MM.1S (cell line): ENCODE results near the gene SAMD8.

Experiments used
- DNase-seq: peaks from one replicate; pipeline ENCODE4 v3.0.0-alpha.2; 2015
- H2AFZ ChIP-seq: fragments of 300-600 bp; sonication (generic); 2 replicates; pipeline ENCODE4 v1.6.0; 2016; ENCODE audit warnings: antibody characterized with exemption, low read length
- H3F3A ChIP-seq: fragments of 300-600 bp; sonication (generic); 2 replicates; pipeline ENCODE4 v1.6.1; 2016; ENCODE audit warnings: mild to moderate bottlenecking, antibody characterized with exemption, low read length, moderate library complexity, mixed read lengths; ENCODE audit not compliant: insufficient read depth
- H3K27ac ChIP-seq: fragments of 300-600 bp; sonication (generic); 2 replicates; pipeline ENCODE4 v1.5.1; 2016; ENCODE audit warnings: mild to moderate bottlenecking, low read length
- H3K27me3 ChIP-seq: fragments of 300-600 bp; sonication (generic); replicated peaks from 2 replicates; pipeline ENCODE4 v1.6.0; 2016; ENCODE audit warnings: low read length; ENCODE audit not compliant: insufficient read depth
- H3K36me3 ChIP-seq: fragments of 300-600 bp; sonication (generic); replicated peaks from 2 replicates; pipeline ENCODE4 v1.6.1; 2016; ENCODE audit warnings: mild to moderate bottlenecking, low read length, mixed read lengths; ENCODE audit not compliant: insufficient read depth
- H3K4me1 ChIP-seq: fragments of 300-600 bp; sonication (generic); 2 replicates; pipeline ENCODE4 v1.6.1; 2016; ENCODE audit warnings: low read length, mixed read lengths
- H3K4me2 ChIP-seq: fragments of 300-600 bp; sonication (generic); 2 replicates; pipeline ENCODE4 v1.6.0; 2016; ENCODE audit warnings: low read depth, low read length
- H3K4me3 ChIP-seq: fragments of 300-600 bp; sonication (generic); 2 replicates; pipeline ENCODE4 v1.5.1; 2016; ENCODE audit warnings: low read length, mixed read lengths
- H3K79me2 ChIP-seq: fragments of 300-600 bp; sonication (generic); 2 replicates; pipeline ENCODE4 v1.6.1; 2016; ENCODE audit warnings: mixed run types, low read length, mixed read lengths
- H3K9ac ChIP-seq: fragments of 300-600 bp; sonication (generic); 2 replicates; pipeline ENCODE4 v1.6.1; 2016; ENCODE audit warnings: low read length, mixed read lengths
- H3K9me2 ChIP-seq: fragments of 300-600 bp; sonication (generic); replicated peaks from 2 replicates; pipeline ENCODE4 v1.6.1; 2016; ENCODE audit warnings: mild to moderate bottlenecking, low read length, mixed read lengths; ENCODE audit not compliant: insufficient read depth
- H3K9me3 ChIP-seq: fragments of 300-600 bp; sonication (generic); replicated peaks from 2 replicates; pipeline ENCODE4 v1.6.1; 2016; ENCODE audit warnings: mild to moderate bottlenecking, low read length, mixed read lengths; ENCODE audit not compliant: insufficient read depth
- H4K20me1 ChIP-seq: fragments of 300-600 bp; sonication (generic); 2 replicates; pipeline ENCODE4 v1.6.1; 2016; ENCODE audit warnings: mild to moderate bottlenecking, low read length, moderate library complexity, mixed read lengths; ENCODE audit not compliant: insufficient read depth
- EZH2 ChIP-seq: fragments of 300-600 bp; sonication (generic); optimal IDR thresholded peaks from 2 replicates; pipeline ENCODE3; 2017; ENCODE audit warnings: low read depth, mild to moderate bottlenecking, antibody characterized with exemption, low read length, mixed read lengths
- EZH2phosphoT487 ChIP-seq: fragments of 300-600 bp; sonication (generic); IDR thresholded peaks from 2 replicates; pipeline ENCODE4 v1.6.1; 2018; ENCODE audit warnings: antibody characterized with exemption, low read length
- TF ChIP-seq, protein P1 (sequence below): fragments of 300-600 bp; sonication (generic); IDR thresholded peaks from 2 replicates; pipeline ENCODE4 v1.5.1; 2016; ENCODE audit warnings: antibody characterized with exemption, low read length, mixed read lengths

SAMD8 gene

DNA sequence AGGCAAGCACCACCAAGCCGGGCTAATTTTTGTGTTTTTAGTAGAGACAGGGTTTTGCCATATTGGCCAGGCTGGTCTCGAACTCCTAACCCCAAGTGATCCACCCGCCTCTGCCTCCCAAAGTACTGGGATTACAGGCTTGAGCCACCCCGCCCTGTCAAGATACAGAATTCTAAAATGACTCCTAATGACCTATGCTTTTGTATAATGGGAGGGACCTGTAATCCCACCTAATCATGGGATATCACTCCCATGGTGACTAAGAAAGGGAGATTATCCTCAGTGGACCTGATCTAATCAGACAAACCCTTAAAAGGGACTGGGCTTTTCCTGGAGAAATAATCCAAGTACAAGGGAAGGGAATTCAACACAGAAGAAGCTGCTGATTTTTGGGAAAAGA is 28.8 kb downstream of the SAMD8 start:
- Histone ChIP-seq H4K20me1 (no peaks in the 10 kb centered on the region), H3K27ac (no peak overlapping the region), H3K36me3 (no peaks in the 10 kb centered on the region), H3K9me3 (no peaks in the 10 kb centered on the region), H3K4me1 (no peaks in the 10 kb centered on the region), H3K9me2 (no peaks in the 10 kb centered on the region), H3K4me3 (no peak overlapping the region), H3K79me2 (peaks cover 6% of the 10 kb centered on the region; the same call in 1 of the 2 replicates), H3K9ac (no peak overlapping the region), H2AFZ (no peak overlapping the region), H3F3A (no peaks in the 10 kb centered on the region), H3K4me2 (no peak overlapping the region), H3K27me3 (no peaks in the 10 kb centered on the region)
- TF ChIP-seq EZH2 (no peak), EZH2phosphoT487 (no peak)
- TF ChIP-seq, protein P1, sequence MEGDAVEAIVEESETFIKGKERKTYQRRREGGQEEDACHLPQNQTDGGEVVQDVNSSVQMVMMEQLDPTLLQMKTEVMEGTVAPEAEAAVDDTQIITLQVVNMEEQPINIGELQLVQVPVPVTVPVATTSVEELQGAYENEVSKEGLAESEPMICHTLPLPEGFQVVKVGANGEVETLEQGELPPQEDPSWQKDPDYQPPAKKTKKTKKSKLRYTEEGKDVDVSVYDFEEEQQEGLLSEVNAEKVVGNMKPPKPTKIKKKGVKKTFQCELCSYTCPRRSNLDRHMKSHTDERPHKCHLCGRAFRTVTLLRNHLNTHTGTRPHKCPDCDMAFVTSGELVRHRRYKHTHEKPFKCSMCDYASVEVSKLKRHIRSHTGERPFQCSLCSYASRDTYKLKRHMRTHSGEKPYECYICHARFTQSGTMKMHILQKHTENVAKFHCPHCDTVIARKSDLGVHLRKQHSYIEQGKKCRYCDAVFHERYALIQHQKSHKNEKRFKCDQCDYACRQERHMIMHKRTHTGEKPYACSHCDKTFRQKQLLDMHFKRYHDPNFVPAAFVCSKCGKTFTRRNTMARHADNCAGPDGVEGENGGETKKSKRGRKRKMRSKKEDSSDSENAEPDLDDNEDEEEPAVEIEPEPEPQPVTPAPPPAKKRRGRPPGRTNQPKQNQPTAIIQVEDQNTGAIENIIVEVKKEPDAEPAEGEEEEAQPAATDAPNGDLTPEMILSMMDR: no peak
- DNase-seq: no peak

DNA sequence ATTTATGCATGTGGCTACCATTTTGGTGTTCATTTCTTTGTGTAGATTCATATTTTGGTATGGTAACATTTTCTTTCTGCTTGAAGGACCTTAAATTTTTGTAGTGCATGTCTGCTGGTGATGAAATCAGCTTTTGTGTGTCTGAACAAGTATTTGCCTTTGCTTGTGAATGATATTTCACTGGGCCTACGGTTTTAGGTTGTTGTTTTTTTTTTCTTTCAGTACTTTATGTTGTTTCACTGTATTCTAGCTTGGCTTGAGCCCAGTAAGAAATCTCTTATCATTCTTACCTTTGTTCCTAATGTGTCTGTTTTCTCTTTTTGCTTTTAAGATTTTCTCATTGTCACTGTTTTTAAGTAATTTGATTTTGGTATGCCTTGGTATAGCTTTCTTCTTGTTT is 31.9 kb downstream of the SAMD8 start:
- Histone ChIP-seq H3K4me2 (no peak overlapping the region), H4K20me1 (no peaks in the 10 kb centered on the region), H3K4me3 (no peak overlapping the region), H3F3A (no peaks in the 10 kb centered on the region), H3K9me3 (no peaks in the 10 kb centered on the region), H2AFZ (no peak overlapping the region), H3K9me2 (no peaks in the 10 kb centered on the region), H3K4me1 (no peaks in the 10 kb centered on the region), H3K27ac (no peak overlapping the region), H3K9ac (no peak overlapping the region), H3K36me3 (no peaks in the 10 kb centered on the region), H3K27me3 (no peaks in the 10 kb centered on the region), H3K79me2 (peaks cover 11% of the 10 kb centered on the region)
- TF ChIP-seq EZH2: no peak
- no peak for TF ChIP-seq EZH2phosphoT487
- TF ChIP-seq, protein P1: no peak
- DNase-seq: no peak

DNA sequence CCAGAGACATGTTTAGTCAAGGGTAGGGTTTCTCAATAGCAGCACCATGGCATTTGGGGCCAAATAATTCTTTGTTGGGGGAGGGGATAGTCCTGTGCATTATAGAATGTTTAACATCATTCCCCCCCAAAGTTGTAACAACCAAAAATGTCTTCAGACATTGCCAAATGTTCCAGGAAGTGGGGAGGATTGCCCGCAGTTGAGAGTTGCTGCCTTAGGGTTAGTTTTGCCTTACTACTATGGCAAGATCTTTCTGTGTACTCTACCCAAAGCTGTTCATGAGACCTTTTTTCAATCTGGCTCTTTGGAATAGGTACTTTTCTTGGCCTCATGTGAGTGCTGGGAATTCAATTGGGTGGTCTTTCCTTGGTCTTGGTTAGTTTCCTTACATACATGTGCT is 34.1 kb downstream of the SAMD8 start:
- Histone ChIP-seq H3K79me2 (peaks cover 8% of the 10 kb centered on the region), H2AFZ (no peak overlapping the region), H3K27ac (no peak overlapping the region), H3F3A (no peaks in the 10 kb centered on the region), H4K20me1 (no peaks in the 10 kb centered on the region), H3K27me3 (no peaks in the 10 kb centered on the region), H3K9me2 (no peaks in the 10 kb centered on the region), H3K36me3 (no peaks in the 10 kb centered on the region), H3K4me2 (no peak overlapping the region), H3K9ac (no peak overlapping the region), H3K9me3 (no peaks in the 10 kb centered on the region), H3K4me1 (no peaks in the 10 kb centered on the region), H3K4me3 (no peak overlapping the region)
- no peak for DNase-seq
- no peak for TF ChIP-seq EZH2
- no peak for TF ChIP-seq EZH2phosphoT487
- TF ChIP-seq, protein P1: no peak
